Measurements from ENCODE around the gene LONP1.
"Not testable (repeated sequence)": the region's sequence is repeated elsewhere in the genome, so short reads cannot be mapped to it uniquely, and the experiment has no call there.

Gene LONP1

GRCh38 chr19:5711713-5712161, 8.2 kb downstream of the LONP1 start:
- DNase-seq = no peak

- no peak for DNase-seq
Measured at GRCh38 chr19:5711025-5711424, 8.9 kb downstream of the LONP1 start.

- no peak for DNase-seq
Measured at GRCh38 chr19:5707576-5708575, 12.1 kb downstream of the LONP1 start.

- DNase-seq = no peak
Measured at GRCh38 chr19:5706876-5707573, 12.9 kb downstream of the LONP1 start.

GRCh38 chr19:5705552-5705951, 14.4 kb downstream of the LONP1 start:
- no peak for DNase-seq

- DNase-seq = no peak
Measured at GRCh38 chr19:5703819-5704818, 15.8 kb downstream of the LONP1 start.

- DNase-seq = not testable (repeated sequence)
Measured at GRCh38 chr19:5702053-5702410, 17.9 kb downstream of the LONP1 start.

GRCh38 chr19:5700455-5701092, 19.4 kb downstream of the LONP1 start:
- DNase-seq = no peak

GRCh38 chr19:5698635-5699422, 21.1 kb downstream of the LONP1 start:
- no peak for DNase-seq

GRCh38 chr19:5697890-5698634, 21.9 kb downstream of the LONP1 start:
- DNase-seq = no peak

GRCh38 chr19:5697022-5697889, 22.7 kb downstream of the LONP1 start:
- DNase-seq = no peak

- DNase-seq = no peak
Measured at GRCh38 chr19:5696196-5697021, 23.5 kb downstream of the LONP1 start.

GRCh38 chr19:5695649-5696195, 24.2 kb downstream of the LONP1 start:
- no peak for DNase-seq

- DNase-seq = no peak
Measured at GRCh38 chr19:5694956-5695648, 24.8 kb downstream of the LONP1 start.

- DNase-seq = no peak
Measured at GRCh38 chr19:5694167-5694955, 25.6 kb downstream of the LONP1 start.
